ENCODE measurements around the gene RPTOR.

RPTOR gene

DNA sequence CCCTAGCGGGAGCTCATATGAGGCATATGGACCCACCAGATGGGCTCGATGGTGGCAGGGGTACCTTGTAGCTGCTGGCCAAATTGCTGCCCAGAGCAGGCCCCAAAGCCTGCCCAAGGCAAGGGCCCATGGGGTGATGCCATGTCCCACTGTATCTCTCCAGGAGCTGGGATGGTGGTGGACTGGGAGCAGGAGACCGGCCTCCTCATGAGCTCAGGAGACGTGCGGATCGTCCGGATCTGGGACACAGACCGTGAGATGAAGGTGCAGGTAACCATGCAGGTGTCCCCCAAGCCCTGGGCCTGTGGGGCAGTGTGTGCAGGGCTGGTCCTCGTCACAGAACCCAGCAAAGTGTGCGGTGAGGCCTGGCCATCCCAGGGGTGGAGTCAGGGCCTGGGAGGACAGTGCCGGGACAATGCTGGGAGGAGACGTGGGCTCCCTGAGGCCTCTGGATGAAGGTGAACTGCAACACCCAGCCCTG lies 412.9 kb downstream of the RPTOR start:
- no peak for DNase-seq

DNA sequence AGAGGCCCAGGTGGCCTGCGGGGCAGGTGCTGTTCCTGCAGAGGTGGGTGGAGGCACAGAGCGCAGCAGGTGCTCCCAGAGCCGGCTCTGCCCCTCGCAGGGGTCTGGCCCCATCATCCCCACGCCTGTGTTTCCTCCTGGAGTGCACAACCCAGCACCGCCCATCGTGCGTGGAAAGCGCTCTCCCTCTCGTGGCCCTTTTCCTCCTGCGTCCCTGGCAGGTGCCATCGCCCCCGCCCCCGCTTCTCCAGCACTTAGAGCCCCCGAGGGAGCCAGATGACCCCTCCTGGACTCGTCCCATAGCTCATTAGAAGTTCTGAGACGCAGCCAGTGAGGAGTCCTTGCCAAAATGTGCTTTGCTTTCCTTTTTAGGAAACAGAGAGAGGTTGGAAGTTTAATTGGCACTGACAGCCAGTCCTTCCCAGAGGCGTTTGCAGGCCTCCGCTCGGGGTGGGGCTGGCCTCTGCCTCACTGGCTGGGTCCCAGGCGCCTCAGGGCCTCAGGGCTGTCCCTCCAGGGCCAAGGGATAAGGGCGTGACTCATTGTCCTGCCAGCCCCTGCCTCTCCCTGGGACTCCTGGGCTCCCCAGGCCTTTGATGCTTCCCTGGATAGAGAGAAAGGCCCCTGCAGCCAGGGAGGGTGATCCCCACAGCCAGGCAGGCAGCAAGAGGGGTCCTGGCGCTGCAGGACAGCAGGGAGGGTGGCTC lies 414.8 kb downstream of the RPTOR start:
- no peak for DNase-seq

DNA sequence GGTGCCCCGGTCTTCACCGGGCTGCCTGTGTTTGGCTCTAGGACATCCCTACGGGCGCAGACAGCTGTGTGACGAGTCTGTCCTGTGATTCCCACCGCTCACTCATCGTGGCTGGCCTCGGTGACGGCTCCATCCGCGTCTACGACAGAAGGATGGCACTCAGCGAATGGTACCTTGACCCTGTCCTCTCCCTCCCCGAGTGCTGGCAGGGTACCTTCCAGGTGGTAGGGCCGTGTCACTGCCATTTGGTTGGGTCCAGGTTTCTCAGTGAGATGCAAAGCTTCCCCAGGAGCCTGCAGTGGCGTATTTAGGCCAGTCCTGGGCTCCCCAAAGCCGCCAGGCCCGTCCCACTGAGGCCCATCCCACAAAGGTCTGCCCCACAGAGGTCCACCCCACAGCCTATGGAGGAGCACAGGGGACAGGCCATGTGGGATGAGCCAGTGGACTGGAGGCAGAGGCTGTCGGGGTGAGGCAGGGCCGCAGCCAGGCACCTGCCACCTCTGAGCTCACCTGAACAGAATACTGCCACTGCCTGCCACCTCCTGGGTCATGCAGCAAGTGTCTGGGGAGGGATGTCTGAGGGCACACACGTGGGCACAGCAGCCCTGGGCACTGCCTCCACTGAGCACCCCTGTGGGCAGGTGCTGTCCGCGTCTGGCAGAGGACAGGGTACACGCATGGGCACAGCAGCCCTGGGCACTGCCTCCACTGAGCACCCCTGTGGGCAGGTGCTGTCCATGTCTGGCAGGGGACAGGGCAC lies 415.6 kb downstream of the RPTOR start:
- DNase-seq = no peak

DNA sequence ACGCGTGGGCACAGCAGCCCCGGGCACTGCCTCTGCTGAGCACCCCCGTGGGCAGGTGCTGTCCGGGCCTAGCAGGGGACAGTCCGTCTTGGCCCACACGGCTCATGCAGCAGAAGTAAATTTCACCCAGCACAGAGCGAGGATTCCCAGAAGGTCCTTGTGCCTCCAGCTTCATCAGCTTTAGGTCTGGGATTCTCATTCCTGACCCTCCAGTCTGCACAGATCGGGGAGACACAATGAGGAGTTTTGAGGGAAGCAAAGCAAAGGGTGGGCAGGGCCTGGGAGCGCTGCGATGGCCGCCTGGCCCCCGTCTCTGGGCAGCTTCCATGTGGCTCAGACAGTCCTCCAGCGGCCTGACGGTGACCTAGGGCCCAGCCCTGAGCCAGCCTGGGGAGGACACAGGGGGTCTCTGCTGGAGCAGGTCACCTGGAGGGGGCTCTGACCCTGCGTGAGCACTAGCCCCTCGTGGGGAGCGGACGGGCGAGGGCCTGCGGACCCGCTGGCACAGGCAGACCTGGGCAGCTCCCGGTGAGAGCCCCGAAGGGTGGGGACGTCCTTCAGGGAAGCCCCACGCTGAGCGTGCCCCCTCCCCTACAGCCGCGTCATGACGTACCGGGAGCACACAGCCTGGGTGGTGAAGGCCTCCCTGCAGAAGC lies 416.3 kb downstream of the RPTOR start:
- DNase-seq = no peak

DNA sequence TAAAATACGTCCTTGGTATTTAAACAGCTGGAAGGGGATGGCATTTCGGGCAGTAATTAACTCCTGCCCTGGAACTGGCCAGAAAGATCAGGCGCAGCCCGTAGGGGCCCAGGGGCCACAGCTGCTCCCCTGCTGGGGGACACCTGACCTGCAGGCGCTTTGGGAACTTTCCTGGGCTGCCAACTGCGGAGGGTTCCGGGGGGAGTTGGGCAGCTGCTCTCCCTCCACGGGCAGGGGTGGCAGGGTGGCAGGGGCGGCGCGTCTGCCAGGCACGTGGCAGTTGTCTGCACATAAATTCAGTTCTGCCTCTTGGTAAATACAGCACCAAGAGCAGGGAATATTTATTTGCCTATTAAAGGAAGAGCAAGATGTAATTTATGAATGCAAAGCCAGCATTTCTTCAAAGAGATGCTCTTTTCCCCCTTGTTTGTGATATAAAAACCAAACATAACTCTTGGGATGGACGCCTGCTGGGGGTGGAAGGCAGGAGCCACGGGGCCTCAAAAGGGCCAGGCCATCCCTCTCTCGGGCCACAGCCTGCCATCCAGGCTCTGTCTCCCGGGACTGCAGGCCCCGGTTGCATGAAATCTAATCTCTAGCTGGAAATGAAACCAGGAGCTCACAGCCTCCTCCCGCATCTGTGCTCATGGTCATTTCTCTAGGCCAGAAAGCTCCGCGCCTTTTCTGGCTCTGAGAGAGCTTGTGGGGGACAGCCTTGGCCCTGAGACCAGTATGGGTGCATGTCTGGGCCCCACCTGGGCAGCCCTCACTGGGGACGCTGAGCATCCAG lies 417.1 kb downstream of the RPTOR start:
- DNase-seq = no peak

DNA sequence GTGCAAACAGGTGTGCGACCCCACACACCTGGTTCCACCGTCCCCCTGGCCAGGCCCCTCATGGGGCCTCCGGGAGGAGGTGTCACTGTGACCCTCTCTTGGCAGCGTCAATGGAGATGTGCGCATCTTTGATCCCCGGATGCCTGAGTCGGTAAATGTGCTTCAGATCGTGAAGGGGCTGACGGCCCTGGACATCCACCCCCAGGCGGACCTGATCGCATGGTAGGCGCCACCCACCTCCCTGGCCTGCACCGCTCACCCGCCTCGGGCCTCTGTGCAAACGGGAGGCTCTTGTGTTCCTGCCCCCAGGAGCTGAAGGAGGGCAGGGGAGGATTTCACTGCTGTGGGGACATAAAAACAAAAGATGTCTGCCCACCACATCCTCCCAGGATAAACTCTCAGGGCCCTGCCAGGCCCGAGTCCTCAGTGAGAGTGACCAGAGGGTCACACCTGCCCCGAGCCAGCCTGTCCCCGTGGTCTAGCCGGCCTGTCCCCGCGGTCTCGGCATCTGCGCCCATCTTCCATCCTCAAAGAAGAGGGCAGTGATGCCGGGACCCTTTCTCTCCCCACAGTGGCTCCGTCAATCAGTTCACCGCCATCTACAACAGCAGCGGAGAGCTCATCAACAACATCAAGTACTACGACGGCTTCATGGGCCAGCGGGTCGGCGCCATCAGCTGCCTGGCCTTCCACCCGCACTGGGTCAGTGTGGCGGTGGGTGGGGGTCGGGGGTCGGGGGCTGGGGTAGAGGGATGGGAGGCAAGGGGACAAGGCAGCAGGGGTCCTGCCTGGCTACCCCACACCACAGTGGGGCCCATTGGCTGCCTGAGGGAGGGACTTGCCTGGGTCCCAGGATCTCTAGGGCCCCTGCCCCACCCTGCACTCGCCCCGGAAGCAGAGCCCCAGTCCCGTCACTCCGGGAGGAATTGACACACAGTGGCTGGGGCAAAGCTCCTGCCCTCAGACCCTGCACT lies 418.0 kb downstream of the RPTOR start:
- DNase-seq = no peak

DNA sequence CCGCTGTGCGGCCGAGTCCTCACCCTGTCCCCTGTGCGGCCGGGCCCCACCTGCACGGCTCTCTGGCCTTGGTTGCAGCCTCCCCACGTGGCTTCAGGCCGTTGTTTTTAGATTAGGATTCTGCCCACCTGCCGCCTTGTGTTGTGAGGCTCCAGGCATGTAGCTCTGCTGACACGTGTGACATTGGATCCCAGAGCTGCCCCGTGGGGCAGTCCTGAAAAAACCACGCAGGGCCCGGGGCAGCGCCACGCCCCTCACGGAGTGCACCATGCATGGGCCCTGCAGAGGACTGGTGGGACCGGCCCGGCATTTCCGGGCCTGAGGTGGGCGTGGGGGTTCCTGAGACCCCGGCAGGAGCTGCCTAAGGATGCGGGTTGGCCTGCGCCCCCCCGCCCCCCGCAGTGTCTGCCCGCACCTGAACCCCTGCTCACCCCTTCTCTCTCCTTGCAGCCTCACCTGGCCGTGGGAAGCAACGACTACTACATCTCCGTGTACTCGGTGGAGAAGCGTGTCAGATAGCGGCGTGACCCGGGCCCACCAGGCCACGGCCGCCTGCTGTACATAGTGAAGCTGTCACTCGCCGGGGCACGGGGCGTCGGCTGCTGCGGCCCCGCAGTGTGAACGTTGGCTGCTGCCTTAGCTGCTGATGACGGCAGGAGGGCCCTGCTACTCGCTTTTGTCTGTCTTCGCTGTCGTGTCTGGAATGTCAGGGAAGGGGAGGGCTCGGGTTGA lies 419.3 kb downstream of the RPTOR start:
- DNase-seq = no peak

DNA sequence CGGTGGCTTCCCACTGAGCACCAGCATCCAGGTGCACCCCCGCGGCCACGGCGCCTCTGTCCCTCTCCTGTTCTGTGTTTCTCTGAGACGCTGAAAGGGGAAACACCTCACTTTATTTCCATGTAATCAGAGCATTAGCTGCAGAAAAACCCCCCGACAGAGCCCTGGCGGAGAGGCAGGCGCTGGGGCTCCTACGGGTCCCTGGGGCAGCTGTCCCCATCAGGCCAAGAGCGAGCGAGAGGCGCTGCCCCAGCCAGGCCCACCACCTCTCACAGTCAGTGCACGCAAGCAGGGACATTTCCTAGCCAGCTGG lies 419.9 kb downstream of the RPTOR start:
- no peak for DNase-seq

DNA sequence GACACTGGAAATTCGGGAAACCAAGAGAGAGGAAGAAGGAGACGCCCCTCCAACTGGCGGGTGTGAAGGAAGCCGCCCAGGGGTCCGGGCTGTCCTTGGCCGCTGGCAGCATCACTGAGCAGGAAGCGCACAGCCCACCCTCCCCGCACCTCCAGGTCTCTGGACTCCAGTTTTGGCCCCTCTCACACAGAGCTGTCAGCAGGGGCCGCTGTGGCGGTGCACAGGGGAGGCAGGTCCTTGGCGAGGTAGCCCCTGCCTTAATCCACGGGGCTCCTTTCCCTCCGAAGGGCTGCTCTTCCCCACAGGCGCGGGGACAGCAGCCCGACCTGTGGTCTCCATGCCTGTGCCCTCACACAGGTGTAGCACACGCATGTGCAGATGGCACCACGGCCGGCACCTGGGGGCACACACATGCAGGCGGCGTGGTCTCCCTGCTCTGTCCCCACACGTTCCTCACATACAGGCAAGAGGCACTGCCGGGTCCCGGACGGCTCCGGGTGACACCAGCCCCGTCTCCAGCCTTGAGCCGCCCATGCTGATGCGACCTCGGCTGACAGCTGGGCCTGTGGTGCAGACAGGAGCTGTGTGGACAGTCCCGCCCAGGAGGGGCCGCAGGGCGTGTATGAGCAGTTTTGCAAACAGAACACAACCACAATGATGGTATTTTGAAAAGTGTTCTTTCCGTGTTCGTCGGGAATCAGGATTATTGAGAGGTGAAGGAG lies 420.4 kb downstream of the RPTOR start:
- no peak for DNase-seq

DNA sequence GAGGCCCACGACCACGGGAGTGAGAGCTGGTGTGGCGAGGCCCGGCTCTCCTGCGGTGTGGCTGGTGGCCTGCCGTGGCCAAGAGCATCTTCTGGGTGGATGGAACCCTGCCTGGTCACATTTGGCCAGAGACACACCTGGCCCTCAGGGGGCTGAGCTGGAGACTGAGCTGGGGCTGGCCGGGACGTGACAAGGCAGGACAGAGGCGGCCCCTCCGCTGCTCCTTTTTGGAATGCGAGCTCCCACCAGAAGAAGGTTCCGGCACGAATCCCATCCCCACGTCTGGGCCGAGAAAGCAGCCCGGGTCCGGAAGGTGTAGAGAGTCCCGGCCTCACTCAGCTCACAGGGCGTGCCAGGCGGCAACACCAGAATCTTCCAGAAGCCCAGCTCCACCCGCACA lies 421.0 kb downstream of the RPTOR start:
- no peak for DNase-seq

DNA sequence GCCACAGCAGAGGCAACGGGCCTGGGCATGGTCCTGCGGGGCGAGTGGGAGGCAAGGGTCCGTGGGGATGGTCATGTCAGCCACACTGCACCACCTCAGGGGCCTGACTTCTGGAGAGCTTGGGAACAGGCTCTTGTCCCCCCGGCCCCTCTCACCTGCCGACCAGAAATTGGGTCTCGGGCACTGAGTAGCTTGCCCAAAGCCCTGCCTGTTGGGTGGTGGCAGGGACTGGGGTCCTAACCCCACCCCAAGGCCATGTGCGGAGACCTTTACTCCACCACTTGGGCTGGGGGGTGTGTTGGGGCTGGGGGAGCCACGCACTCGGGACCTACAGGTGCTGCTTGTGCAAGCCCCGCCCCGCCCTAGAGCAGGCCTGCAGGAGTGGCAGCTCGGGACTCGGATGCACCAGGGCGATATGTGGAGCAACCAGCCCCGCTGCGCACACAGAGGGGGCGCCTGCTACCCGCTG lies 422.8 kb downstream of the RPTOR start:
- no peak for DNase-seq

DNA sequence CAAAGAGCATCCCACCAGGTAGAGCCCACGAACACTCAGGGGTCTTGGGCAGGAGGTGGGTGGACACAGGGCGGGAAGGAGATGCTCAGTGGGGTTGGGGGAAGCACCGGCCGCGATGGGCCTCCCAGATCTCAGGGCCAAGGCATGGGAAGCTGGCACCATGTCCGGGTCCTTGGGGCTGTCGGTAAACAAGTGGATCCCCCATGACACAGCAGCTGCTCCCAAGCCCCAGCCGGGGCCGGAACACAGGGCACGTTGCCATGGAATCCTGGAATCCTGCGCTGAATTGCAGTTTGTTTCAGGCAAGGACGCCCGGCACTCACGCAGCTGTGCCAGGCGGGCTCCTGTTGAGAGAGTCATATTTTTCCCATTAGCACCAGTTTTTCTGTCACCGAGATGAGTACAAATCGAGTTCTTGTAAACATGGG lies 424.0 kb downstream of the RPTOR start:
- no peak for DNase-seq

DNA sequence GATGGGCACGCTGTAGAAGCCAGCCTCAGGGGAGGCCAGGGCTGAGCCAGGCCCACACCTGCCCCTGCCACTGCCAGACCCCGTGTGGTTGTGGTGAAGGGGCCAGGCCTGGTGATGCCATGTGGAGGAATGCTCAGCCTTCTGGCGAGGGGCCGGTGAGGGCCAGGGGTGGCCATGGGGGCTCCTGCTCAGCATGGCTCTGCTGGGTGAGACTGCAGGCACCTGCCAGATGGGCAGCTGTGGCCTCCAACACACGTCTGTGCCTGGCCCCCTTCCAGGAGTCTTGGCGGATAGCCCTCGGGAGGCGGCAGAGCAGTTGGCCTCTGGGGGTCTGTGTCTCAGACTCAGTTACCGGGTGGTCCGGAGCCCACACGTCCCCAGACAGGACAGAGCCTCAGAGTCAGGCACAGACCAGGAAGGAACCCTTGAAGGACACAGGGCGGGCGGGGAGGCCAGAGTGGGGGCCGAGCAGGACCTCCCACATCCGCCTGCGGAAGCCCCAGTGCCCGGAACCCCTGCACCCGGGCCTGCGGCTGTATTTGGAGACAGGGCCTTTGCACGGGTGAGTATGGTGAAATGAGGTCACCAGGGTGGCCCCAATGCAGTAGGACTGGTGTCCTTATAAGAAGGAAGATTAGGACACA lies 424.5 kb downstream of the RPTOR start:
- DNase-seq = no peak

DNA sequence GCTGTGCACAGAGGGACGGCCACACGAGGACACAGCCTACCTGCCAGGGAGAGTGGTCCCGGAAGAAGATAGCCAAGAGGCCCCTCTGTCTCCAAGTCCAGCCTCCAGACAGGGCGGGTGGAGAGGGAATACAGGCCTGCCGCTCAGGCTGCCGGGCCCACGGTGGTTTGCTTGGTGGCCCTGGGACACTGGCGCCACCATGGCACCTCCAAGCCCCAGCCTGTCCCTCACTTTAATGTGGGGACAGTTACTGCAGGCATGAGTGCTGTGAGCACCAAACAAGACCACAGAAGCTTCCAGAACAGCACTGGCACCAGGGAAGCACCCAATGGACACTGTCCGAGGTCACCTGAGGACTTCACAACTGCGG lies 425.0 kb downstream of the RPTOR start:
- DNase-seq = no peak

DNA sequence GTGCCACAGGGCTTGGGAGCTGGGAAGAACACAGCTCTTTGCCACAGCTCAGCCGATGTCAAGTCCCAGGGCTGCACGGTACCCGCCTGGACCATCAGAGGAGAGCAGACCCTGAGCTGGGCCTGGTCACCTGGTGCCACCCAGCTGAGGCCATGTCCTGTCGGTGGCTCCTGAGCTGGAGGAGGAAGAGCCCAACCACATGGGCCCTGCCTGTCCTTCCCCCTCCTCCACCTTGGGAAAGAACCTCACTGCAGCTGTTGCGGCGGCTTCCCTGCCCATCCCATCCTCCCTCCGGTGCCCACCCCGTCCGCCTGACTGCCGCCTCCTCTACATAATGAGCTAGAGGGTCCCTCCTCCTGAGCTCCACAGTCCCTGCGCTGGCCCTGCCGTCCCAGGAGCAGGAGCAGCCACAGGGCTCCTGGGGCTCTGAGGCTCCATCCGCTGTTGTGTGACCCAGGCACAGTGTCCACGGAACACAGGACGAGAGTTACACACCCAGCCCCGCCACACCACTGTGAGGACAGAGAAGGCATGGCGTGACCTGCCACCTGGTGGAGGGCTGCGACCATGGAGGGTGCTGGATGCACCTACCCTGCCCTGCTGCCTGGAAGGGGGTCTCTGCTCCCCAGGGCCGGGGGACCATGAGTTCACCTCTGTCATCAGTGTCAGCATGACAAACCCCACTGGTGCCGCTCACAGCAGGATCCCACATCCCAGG lies 425.6 kb downstream of the RPTOR start:
- peak; percentile 22 for DNase-seq

DNA sequence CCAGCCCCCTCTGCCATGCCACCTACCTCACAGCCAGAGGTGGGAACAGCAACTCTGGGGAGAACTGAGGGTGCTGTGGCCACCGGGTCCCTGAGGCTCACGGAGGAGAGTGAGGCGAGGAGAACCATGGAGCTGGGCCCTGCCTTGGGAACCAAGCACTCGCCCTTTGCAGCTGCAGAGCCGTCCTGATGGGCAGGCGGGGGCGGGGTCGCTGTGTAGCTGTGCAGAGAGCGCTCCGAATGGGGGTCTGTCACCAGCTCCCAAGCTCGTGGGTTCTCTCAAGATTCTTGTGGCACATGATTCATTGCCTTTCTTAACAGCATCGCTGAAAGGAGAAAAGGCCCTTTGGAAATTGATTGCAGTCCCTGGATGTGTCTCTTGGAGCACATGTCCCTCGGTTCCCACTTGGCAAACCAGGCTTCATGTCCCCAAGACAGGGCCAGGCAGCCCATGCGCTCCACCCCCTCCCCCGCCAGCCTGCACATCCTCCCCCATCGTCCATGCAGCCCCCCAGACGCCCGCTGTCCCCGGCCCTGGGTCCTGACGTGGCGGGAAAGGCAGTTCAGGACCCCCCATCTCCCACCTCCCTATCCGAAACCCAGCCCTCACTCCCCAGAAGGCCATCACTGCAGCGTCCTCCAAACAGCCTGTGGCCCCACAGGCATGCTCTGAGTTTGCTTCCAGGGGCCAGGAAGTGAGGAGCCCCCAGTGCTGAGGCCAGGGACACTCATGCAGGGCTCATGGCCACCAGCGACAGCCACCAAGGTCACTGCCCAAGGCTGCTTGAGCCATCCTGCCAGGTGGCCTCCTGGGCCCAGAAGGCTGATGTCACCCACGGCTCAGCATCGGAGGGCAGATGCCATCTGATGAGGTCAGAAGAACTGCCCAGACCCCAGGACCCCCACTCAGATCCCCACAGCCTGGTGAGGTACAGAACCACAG lies 426.4 kb downstream of the RPTOR start:
- no peak for DNase-seq

DNA sequence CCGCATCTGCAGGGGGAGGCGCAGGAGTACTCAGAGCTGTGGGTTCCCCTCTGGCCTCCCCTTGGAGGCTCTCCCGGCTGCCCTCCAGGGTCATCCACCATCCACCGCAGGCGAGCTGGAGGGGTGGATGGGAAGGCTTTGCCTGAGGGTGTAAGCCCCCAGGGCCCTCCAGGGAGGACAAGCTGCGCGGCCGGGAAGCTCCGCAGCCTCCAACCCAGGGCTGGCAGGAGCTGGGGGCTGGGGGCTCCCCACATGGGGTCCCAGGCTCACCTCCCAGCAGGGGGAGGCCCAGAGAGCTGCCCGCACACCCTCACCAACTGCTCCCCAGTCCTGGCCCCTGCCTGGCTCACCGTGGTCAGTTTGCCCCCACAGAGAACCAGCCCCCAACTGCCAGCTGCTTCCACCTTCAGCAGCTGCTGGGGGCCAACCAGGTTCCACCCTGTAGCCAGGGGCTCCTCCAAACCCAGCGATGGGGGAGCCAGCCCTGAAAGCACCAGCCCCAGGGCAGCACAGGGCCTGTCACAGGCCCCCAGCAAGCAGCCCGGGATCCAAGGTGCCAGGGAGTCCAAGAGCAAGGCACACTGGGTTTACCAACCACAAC lies 427.2 kb downstream of the RPTOR start:
- no peak for DNase-seq

DNA sequence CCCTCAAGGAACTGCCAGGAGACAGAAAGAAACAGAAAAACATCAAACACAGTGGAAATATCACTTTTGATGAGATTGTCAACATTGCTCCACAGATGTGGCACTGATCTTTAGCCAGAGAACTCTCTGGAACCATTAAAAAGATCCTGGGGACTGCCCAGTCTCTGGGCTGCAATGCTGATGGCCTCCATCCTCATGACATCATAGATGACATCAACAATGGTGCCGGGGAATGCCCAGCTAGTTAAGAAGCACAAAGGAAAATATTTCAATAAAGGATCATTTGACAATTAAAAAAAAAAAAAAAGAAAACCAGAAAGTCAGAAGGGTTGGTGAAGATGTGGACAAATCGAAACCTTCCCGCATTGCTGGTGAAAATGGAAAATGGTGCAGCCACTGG lies 432.1 kb downstream of the RPTOR start:
- DNase-seq = no peak

Measured in NCI-H1436 (cell line).